ENCODE data around the gene CISTR.

The CISTR gene

DNA sequence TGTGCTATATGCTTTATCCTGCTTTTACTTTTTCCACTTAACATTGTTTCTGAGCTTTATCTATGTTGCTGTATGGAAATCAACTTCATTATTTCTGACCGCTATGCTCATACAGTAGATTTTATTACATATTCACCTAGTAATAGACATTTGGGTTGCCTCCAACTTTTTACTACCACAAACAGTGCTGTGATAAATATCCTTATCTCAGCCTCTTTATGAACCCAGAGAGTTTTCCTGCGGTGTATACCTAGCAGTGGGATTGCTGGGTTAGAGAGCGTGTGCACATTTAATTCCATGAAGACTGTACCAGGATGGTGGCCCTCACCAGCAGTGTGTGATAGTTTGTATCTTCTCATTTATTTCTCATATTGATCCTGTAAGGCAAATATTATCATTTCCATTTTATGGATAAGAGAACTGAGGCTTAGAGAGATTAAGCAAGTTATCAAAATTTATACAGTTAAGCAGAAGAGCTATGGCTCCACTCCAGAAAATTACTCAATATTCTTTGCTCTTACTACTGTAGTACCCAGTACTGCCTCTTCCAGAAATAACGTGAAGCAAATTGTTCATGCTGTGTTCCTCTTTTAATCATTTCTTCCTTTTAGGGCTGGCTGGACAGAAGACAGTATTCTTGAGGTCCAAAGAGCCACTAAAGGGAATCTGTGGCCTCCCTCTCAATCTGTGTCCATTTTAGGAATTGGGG, 26.3 kb upstream of the CISTR start:
- no peak for DNase-seq (ENCODE audit: low read depth, low spot score)
- TF ChIP-seq, protein P1, sequence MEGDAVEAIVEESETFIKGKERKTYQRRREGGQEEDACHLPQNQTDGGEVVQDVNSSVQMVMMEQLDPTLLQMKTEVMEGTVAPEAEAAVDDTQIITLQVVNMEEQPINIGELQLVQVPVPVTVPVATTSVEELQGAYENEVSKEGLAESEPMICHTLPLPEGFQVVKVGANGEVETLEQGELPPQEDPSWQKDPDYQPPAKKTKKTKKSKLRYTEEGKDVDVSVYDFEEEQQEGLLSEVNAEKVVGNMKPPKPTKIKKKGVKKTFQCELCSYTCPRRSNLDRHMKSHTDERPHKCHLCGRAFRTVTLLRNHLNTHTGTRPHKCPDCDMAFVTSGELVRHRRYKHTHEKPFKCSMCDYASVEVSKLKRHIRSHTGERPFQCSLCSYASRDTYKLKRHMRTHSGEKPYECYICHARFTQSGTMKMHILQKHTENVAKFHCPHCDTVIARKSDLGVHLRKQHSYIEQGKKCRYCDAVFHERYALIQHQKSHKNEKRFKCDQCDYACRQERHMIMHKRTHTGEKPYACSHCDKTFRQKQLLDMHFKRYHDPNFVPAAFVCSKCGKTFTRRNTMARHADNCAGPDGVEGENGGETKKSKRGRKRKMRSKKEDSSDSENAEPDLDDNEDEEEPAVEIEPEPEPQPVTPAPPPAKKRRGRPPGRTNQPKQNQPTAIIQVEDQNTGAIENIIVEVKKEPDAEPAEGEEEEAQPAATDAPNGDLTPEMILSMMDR (IDR thresholded peaks at IDR 0.05; ENCODE audit: low read depth, low read length): no peak
- no peak overlapping the region for H3K4me3 ChIP-seq (ENCODE audit: low read depth, low read length)
- in situ Hi-C loops (cut with HindIII; ENCODE audit: low sequenced_read_pairs): no loop called here

DNA sequence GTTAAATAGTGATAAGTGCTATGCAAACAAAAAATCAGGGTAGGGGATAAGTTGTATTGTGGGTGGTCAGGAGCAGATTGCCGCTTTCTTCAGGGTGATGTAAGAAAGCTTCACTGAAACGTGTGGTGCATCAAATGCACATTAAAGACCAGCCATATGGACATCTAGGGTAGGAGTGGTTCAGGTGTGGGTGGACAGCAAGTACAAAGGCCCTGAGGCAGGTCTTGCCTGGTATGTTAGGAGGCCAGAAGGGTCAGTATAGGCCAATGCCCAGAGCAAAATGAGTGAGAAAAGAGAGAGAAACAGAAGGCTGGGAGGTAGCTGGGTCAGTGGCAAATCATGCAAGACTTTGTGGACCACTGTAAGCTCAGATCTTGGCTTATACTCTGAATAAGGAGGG, 25.6 kb upstream of the CISTR start:
- in situ Hi-C loops (cut with HindIII; ENCODE audit: low sequenced_read_pairs): no loop called here
- TF ChIP-seq, protein P1 (IDR thresholded peaks at IDR 0.05; ENCODE audit: low read depth, low read length): no peak
- no peak overlapping the region for H3K4me3 ChIP-seq (ENCODE audit: low read depth, low read length)
- no peak for DNase-seq (ENCODE audit: low read depth, low spot score)

DNA sequence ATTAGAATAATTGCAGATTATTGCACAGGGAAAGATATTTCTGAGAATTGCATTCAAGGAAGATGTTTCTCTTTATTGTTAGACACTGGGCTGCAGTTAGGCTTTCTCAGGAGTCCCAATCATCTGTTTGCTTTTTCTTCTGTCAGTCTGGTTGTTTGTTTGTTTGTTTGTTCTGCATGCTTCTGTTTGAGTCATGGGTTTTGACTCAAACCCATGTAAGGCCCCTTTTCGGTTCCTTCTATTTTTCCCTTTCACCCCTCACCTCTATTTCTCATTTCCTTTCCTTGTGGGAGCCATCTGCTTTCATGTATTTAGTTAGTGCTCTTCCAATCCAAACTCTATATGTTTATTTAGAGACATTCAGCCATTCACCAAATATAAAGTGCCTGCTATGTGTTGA, 25.1 kb upstream of the CISTR start:
- TF ChIP-seq, protein P1 (IDR thresholded peaks at IDR 0.05; ENCODE audit: low read depth, low read length): no peak
- no peak overlapping the region for H3K4me3 ChIP-seq (ENCODE audit: low read depth, low read length)
- in situ Hi-C loops (cut with HindIII; ENCODE audit: low sequenced_read_pairs): no loop called here
- DNase-seq (ENCODE audit: low read depth, low spot score): no peak

DNA sequence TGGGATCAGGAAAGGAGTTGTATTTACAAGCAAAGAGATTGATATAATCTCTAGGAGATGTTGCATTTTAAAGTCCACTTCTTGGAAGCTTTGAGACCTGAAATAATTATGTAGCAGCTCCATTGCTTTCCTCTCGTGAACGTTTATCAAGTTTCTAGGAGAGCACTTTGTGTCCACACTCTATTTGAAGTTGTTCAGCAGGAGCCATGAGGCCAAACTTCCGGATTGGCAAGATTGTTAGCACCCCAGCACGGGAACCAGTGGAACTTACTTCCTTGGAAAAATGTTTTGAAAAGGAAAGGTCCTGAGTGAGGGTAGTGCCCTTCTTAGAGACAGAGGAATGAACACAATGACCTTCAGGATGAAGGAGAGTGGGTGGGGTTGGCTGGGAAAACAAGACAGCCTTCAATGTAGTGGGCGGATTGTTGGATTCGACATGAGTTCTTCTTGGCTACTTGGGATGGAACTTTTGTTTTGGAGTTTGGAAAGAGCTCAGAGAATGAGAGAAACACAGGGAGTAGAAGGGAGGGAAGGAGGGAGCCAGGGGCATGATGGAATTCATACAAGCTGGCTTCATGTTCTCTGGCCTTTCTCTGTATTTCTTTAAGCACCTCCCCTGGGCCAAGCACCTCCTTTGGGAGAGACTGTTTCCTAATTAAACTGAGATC, 23.8 kb upstream of the CISTR start:
- no peak for DNase-seq (ENCODE audit: low read depth, low spot score)
- H3K4me3 ChIP-seq (ENCODE audit: low read depth, low read length): no peak overlapping the region
- TF ChIP-seq, protein P1 (IDR thresholded peaks at IDR 0.05; ENCODE audit: low read depth, low read length): no peak
- in situ Hi-C loops (cut with HindIII; ENCODE audit: low sequenced_read_pairs): no loop called here

DNA sequence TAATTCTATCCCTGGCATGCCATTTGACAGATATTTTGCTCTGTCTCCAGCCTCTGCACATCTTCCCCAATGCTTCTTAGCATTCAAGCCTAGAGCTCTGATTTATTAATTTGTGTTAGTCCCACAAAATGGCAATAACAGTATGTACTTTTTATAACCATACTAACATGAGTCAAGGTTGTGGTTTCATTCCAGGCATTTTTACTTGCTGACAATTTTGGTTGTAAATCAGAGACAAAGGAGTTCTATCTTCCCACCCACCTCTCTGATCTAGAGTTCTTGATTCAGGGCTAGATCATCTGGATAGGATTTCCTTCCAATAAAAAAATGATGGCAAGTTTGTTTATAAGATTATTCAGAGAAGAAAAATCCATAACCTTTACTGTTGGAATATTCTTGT, 18.5 kb upstream of the CISTR start:
- in situ Hi-C loops (cut with HindIII; ENCODE audit: low sequenced_read_pairs): no loop called here
- no peak overlapping the region for H3K4me3 ChIP-seq (ENCODE audit: low read depth, low read length)
- TF ChIP-seq, protein P1 (IDR thresholded peaks at IDR 0.05; ENCODE audit: low read depth, low read length): no peak
- peak; percentile 90 for DNase-seq (ENCODE audit: low read depth, low spot score)

DNA sequence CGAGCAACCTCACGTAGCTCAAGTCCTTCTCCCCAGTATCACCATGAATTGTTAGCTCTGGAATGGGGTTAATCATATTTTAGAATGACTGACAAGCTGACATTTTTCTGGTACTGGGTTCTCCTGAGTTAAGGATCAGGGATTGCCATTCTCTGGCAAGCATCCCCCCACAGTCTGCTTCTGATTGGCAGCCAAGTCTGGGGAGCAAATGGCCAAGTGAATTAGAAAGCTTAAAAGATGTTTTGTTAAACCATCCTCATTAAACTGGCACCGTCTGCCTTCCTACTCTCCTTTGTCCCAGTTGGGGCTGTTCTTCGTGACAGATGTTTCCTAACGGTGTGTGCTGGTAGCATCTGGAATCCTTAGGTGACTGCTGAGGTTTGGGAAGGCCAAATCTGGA, 17.2 kb upstream of the CISTR start:
- no peak for DNase-seq (ENCODE audit: low read depth, low spot score)
- TF ChIP-seq, protein P1 (IDR thresholded peaks at IDR 0.05; ENCODE audit: low read depth, low read length): no peak
- H3K4me3 ChIP-seq (ENCODE audit: low read depth, low read length): no peak overlapping the region
- in situ Hi-C loops (cut with HindIII; ENCODE audit: low sequenced_read_pairs): no loop called here
